ENCODE data around the gene MGLL. TPM values are rescaled to one million over a fixed set of nuclear protein-coding genes. Genes with fewer than 3 reads are reported as not detected.
"Not testable (repeated sequence)": the region's sequence is repeated elsewhere in the genome, so short reads cannot be mapped to it uniquely, and the experiment has no call there.

The MGLL gene
- total RNA-seq, 2 experiments from 2014 or later, result 0.28 to 0.38 TPM

- H3K27ac Mint-ChIP-seq, result no peak overlapping the region
- ChIA-PET POLR2A (no interaction called here), CTCF (no interaction called here)
- Histone ChIP-seq H3K4me3 (ENCODE audit: low read length) (no peak overlapping the region), H3K9me3 (ENCODE audit: control insufficient read depth in 1 of 2, insufficient read depth in 1 of 2, low read length in 2 of 2) (no peaks in the 10 kb centered on the region), H3K27ac (ENCODE audit: low read depth in 1 of 2, low read length in 2 of 2) (no peak overlapping the region), H3K27me3 (ENCODE audit: control insufficient read depth in 1 of 2, insufficient read depth in 2 of 2, low read length in 2 of 2) (no peaks in the 10 kb centered on the region), H3K4me1 (ENCODE audit: insufficient read depth, low read length) (peaks cover 4% of the 10 kb centered on the region), H3K36me3 (ENCODE audit: insufficient read depth, low read length) (no peaks in the 10 kb centered on the region)
- no peaks in the 10 kb centered on the region for H3K27me3 Mint-ChIP-seq
- ATAC-seq (ENCODE audit: poor library complexity), result no peak
- intact Hi-C loops (cut with DNase I, micrococcal nuclease), result no loop called here
- no peaks in the 10 kb centered on the region for H3K4me1 Mint-ChIP-seq (ENCODE audit: low read depth)
- no peaks in the 10 kb centered on the region for H3K9me3 Mint-ChIP-seq
- peaks cover 4% of the 10 kb centered on the region for H3K36me3 Mint-ChIP-seq (ENCODE audit: low read depth)
- TF ChIP-seq CTCF (IDR thresholded peaks at IDR 0.05), result no peak
- no peak for DNase-seq
- H3K4me3 Mint-ChIP-seq, result no peak overlapping the region
These were observed 166.7 kb downstream of the MGLL start for GRCh38 chr3:127655641-127656040.

GRCh38 chr3:127654993-127655392 lies 167.3 kb downstream of the MGLL start:
- H3K27me3 Mint-ChIP-seq; DNase-seq; H3K27me3 ChIP-seq (ENCODE audit: control insufficient read depth in 1 of 2, insufficient read depth in 2 of 2, low read length in 2 of 2); POLR2A ChIA-PET; H3K9me3 ChIP-seq (ENCODE audit: control insufficient read depth in 1 of 2, insufficient read depth in 1 of 2, low read length in 2 of 2); H3K36me3 ChIP-seq (ENCODE audit: insufficient read depth, low read length); H3K36me3 Mint-ChIP-seq (ENCODE audit: low read depth); H3K4me1 Mint-ChIP-seq (ENCODE audit: low read depth); H3K27ac Mint-ChIP-seq; ATAC-seq (ENCODE audit: poor library complexity); H3K9me3 Mint-ChIP-seq; H3K4me1 ChIP-seq (ENCODE audit: insufficient read depth, low read length); H3K4me3 ChIP-seq (ENCODE audit: low read length); H3K27ac ChIP-seq (ENCODE audit: low read depth in 1 of 2, low read length in 2 of 2); H3K4me3 Mint-ChIP-seq; CTCF ChIA-PET: not testable (repeated sequence)
- intact Hi-C loops (cut with DNase I, micrococcal nuclease), result loop anchor here in 1 of 2 experiments (5.0 kb wide), 1 partner anchor 177 kb away; no protein-coding TSS in a partner anchor

GRCh38 chr3:127654374-127654773 lies 167.9 kb downstream of the MGLL start:
- H3K4me3 ChIP-seq (ENCODE audit: low read length), result no peak overlapping the region
- intact Hi-C loops (cut with DNase I, micrococcal nuclease), result loop anchor here in 1 of 2 experiments (5.0 kb wide), 1 partner anchor 178 kb away; no protein-coding TSS in a partner anchor
- H3K36me3 Mint-ChIP-seq (ENCODE audit: low read depth), result no peaks in the 10 kb centered on the region
- POLR2A ChIA-PET, result no interaction called here
- H3K36me3 ChIP-seq (ENCODE audit: insufficient read depth, low read length), result no peaks in the 10 kb centered on the region
- no peaks in the 10 kb centered on the region for H3K9me3 Mint-ChIP-seq
- no peak for DNase-seq
- TF ChIP-seq CTCF (IDR thresholded peaks at IDR 0.05), result no peak
- no peak overlapping the region for H3K27ac Mint-ChIP-seq
- no peak for ATAC-seq (ENCODE audit: poor library complexity)
- CTCF ChIA-PET, result no interaction called here
- H3K4me3 Mint-ChIP-seq, result no peak overlapping the region
- H3K27me3 ChIP-seq (ENCODE audit: control insufficient read depth in 1 of 2, insufficient read depth in 2 of 2, low read length in 2 of 2), result no peaks in the 10 kb centered on the region
- H3K4me1 Mint-ChIP-seq (ENCODE audit: low read depth), result no peaks in the 10 kb centered on the region
- H3K27ac ChIP-seq (ENCODE audit: low read depth in 1 of 2, low read length in 2 of 2), result no peak overlapping the region
- no peaks in the 10 kb centered on the region for H3K27me3 Mint-ChIP-seq
- no peaks in the 10 kb centered on the region for H3K9me3 ChIP-seq (ENCODE audit: control insufficient read depth in 1 of 2, insufficient read depth in 1 of 2, low read length in 2 of 2)
- H3K4me1 ChIP-seq (ENCODE audit: insufficient read depth, low read length), result peaks cover 4% of the 10 kb centered on the region

Data from CD4-positive, alpha-beta T cell (primary cell).